ENCODE data around the gene NDUFAF5. TPM values are rescaled to one million over a fixed set of nuclear protein-coding genes. Genes with fewer than 3 reads are reported as not detected.
A peak's percentile ranks its signal among the peaks of the same experiment; 100 is the strongest.

The NDUFAF5 gene
- total RNA-seq, 6 experiments from 2014 or later, result 15.3 to 21.9 (median 18.0) TPM

DNA sequence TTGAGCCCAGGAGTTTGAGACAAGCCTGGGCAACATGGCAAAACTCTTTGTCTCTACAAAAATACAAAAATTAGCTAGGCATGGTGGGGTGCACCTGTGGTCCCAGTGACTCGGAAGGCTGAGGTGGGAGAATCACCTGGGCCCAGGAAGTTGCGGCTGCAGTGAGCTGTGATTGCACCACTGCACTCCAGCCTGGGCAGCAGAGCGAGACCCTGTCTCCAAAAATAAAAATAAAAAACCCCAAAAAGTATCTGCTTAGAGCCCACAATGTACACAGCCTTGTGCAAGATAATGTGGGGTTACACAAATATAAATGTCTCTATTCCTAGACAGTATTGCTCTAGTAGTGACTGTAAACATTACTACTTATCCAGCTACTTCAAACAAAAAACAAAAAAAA, 6.0 kb upstream of the NDUFAF5 start:
- Mint-ChIP-seq H3K4me3 (no peak overlapping the region), H3K27ac (no peak overlapping the region), H3K36me3 (ENCODE audit: low read depth) (peaks cover 43% of the 10 kb centered on the region), H3K9me3 (no peaks in the 10 kb centered on the region), H3K4me1 (ENCODE audit: low read depth) (peaks cover 28% of the 10 kb centered on the region), H3K27me3 (ENCODE audit: insufficient read depth) (no peaks in the 10 kb centered on the region)
- TF ChIP-seq, protein P1, sequence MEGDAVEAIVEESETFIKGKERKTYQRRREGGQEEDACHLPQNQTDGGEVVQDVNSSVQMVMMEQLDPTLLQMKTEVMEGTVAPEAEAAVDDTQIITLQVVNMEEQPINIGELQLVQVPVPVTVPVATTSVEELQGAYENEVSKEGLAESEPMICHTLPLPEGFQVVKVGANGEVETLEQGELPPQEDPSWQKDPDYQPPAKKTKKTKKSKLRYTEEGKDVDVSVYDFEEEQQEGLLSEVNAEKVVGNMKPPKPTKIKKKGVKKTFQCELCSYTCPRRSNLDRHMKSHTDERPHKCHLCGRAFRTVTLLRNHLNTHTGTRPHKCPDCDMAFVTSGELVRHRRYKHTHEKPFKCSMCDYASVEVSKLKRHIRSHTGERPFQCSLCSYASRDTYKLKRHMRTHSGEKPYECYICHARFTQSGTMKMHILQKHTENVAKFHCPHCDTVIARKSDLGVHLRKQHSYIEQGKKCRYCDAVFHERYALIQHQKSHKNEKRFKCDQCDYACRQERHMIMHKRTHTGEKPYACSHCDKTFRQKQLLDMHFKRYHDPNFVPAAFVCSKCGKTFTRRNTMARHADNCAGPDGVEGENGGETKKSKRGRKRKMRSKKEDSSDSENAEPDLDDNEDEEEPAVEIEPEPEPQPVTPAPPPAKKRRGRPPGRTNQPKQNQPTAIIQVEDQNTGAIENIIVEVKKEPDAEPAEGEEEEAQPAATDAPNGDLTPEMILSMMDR (IDR thresholded peaks at IDR 0.05), result no peak
- DNase-seq, result no peak

GRCh38 chr20:13783528-13783927, 1.3 kb upstream of the NDUFAF5 start:
- Mint-ChIP-seq H3K4me1 (ENCODE audit: low read depth) (peaks cover 34% of the 10 kb centered on the region), H3K27me3 (ENCODE audit: insufficient read depth) (no peaks in the 10 kb centered on the region), H3K27ac (no peak overlapping the region), H3K4me3 (peak overlapping the region; percentile 96), H3K36me3 (ENCODE audit: low read depth) (peaks cover 38% of the 10 kb centered on the region), H3K9me3 (no peaks in the 10 kb centered on the region)
- no peak for DNase-seq
- TF ChIP-seq, protein P1 (IDR thresholded peaks at IDR 0.05), result no peak

GRCh38 chr20:13784271-13784892, 446 bp upstream of the NDUFAF5 start:
- no peak for DNase-seq
- H3K4me3 Mint-ChIP-seq, result peak overlapping the region; percentile 96
- H3K27me3 Mint-ChIP-seq (ENCODE audit: insufficient read depth), result no peaks in the 10 kb centered on the region
- H3K9me3 Mint-ChIP-seq, result no peaks in the 10 kb centered on the region
- H3K36me3 Mint-ChIP-seq (ENCODE audit: low read depth), result peaks cover 38% of the 10 kb centered on the region
- H3K4me1 Mint-ChIP-seq (ENCODE audit: low read depth), result peaks cover 34% of the 10 kb centered on the region
- TF ChIP-seq, protein P1 (IDR thresholded peaks at IDR 0.05), result no peak
- H3K27ac Mint-ChIP-seq, result peak overlapping the region; percentile 96

GRCh38 chr20:13786143-13786828, 1.5 kb downstream of the NDUFAF5 start:
- Mint-ChIP-seq H3K9me3 (no peaks in the 10 kb centered on the region), H3K36me3 (ENCODE audit: low read depth) (peaks cover 42% of the 10 kb centered on the region), H3K4me1 (ENCODE audit: low read depth) (peaks cover 34% of the 10 kb centered on the region), H3K27me3 (ENCODE audit: insufficient read depth) (no peaks in the 10 kb centered on the region; the same call in 1 of the 2 replicates), H3K4me3 (peak overlapping the region; percentile 96), H3K27ac (peak overlapping the region; percentile 96)
- TF ChIP-seq, protein P1 (IDR thresholded peaks at IDR 0.05), result no peak
- no peak for DNase-seq

DNA sequence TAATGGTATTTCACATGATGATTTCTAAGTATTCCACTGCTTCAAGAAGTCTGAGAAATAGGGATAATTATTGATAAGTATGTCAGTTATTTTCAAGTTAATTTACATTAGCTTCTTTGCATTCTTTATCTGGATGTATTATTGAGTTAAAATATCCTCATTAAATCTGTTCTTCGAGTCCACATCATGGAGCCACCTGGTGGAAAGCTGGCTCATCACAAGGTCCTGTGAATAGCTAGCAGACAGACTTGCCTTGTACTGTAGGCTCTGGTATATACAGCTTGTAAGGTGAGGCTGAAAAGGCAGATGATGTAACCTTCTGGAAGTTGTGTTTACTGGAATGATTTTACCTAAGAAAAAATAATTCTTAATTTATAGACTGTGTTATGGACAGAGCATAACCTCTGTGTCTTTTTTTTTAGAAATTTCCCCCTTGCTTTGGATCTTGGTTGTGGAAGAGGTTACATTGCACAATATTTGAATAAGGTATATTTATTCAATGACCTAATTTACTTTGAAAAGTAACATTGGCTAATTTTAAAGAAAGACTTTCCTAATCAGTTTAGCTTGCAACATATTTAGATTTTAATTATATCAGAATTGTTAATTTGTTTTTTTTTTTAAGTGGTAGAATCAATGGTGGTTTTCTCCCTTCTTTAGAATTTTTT, 3.5 kb downstream of the NDUFAF5 start:
- H3K36me3 Mint-ChIP-seq (ENCODE audit: low read depth), result peaks cover 32% of the 10 kb centered on the region
- H3K4me3 Mint-ChIP-seq, result no peak overlapping the region
- H3K4me1 Mint-ChIP-seq (ENCODE audit: low read depth), result peaks cover 25% of the 10 kb centered on the region
- peak; percentile 65 for DNase-seq
- H3K27ac Mint-ChIP-seq, result no peak overlapping the region
- H3K9me3 Mint-ChIP-seq, result no peaks in the 10 kb centered on the region
- TF ChIP-seq, protein P1 (IDR thresholded peaks at IDR 0.05), result peak; percentile 75
- H3K27me3 Mint-ChIP-seq (ENCODE audit: insufficient read depth), result no peaks in the 10 kb centered on the region; the same call in 1 of the 2 replicates

Data from HFFc6 (cell line).